Neural cell (in vitro differentiated cells): ENCODE measurements around the gene NTSR2. TPM values are rescaled to one million over a fixed set of nuclear protein-coding genes. Genes with fewer than 3 reads are reported as not detected.

Source experiments
- H2AFZ ChIP-seq: fragments of 200-600, 300-800 bp; sonication (generic), shearing (Covaris generic); 2 replicates; pipeline ENCODE4 v1.6.0; 2014; ENCODE audit warnings: low read depth, mild to moderate bottlenecking, antibody characterized with exemption, low read length, moderate library complexity
- H3F3A ChIP-seq: fragments of 200-600 bp; shearing (Covaris generic); 2 replicates; pipeline ENCODE4 v1.6.1; 2016; ENCODE audit warnings: mild to moderate bottlenecking, moderate library complexity, mixed read lengths, antibody characterized with exemption, low read length; ENCODE audit not compliant: insufficient read depth, poor library complexity, severe bottlenecking
- H3K27ac ChIP-seq: fragments of 200-600, 300-800 bp; sonication (generic), shearing (Covaris generic); 2 replicates; pipeline ENCODE4 v1.5.1; 2014; ENCODE audit warnings: mild to moderate bottlenecking, low read length, moderate library complexity
- H3K27me3 ChIP-seq: fragments of 300-800, 200-600 bp; sonication (generic), shearing (Covaris generic); 2 replicates; pipeline ENCODE4 v1.6.0; 2014; ENCODE audit warnings: mild to moderate bottlenecking, low read depth, low read length, moderate library complexity; ENCODE audit not compliant: insufficient read depth
- H3K36me3 ChIP-seq: fragments of 300-800, 200-600 bp; sonication (generic), shearing (Covaris generic); 2 replicates; pipeline ENCODE4 v1.5.1; 2014; ENCODE audit warnings: mild to moderate bottlenecking, antibody characterized with exemption, low read length, moderate library complexity; ENCODE audit not compliant: insufficient read depth
- H3K4me2 ChIP-seq: fragments of 300-800, 200-600 bp; sonication (generic), shearing (Covaris generic); 2 replicates; pipeline ENCODE4 v1.6.0; 2014; ENCODE audit warnings: mild to moderate bottlenecking, low read length
- H3K4me3 ChIP-seq: fragments of 300-800, 200-600 bp; sonication (generic), shearing (Covaris generic); 2 replicates; pipeline ENCODE4 v1.5.1; 2014; ENCODE audit warnings: mild to moderate bottlenecking, low read length, moderate library complexity
- H3K79me2 ChIP-seq: fragments of 200-600 bp; shearing (Covaris generic); replicated peaks from 2 replicates; pipeline ENCODE4 v1.6.0; 2014; ENCODE audit warnings: mild to moderate bottlenecking, low read length, moderate library complexity; ENCODE audit not compliant: insufficient read depth
- H3K9ac ChIP-seq: fragments of 300-800, 200-600 bp; sonication (generic), shearing (Covaris generic); 2 replicates; pipeline ENCODE4 v1.6.1; 2016; ENCODE audit warnings: mild to moderate bottlenecking, low read length, mixed read lengths
- H3K9me2 ChIP-seq: fragments of 200-600 bp; shearing (Covaris generic); 2 replicates; pipeline ENCODE4 v1.6.1; 2016; ENCODE audit warnings: mild to moderate bottlenecking, low read length, mixed read lengths; ENCODE audit not compliant: insufficient read depth
- H3K9me3 ChIP-seq: fragments of 200-600, 300-800 bp; sonication (generic), shearing (Covaris generic); 2 replicates; pipeline ENCODE4 v1.6.1; 2016; ENCODE audit warnings: mild to moderate bottlenecking, mixed run types, low read length, moderate library complexity, mixed read lengths
- H4K20me1 ChIP-seq: fragments of 200-600 bp; shearing (Covaris generic); 2 replicates; pipeline ENCODE4 v1.6.1; 2016; ENCODE audit warnings: mild to moderate bottlenecking, mixed run types; ENCODE audit not compliant: insufficient read depth
- CTCF ChIP-seq: fragments of 450-650 bp; IDR thresholded peaks from 2 replicates; pipeline ENCODE4 v1.5.1; 2014; ENCODE audit warnings: antibody characterized with exemption, mild to moderate bottlenecking, moderate library complexity; ENCODE audit not compliant: poor library complexity, severe bottlenecking
- EP300 ChIP-seq: fragments of 450-650 bp; conservative IDR thresholded peaks from 2 replicates; pipeline ENCODE4 v1.6.1; 2014; ENCODE audit warnings: antibody characterized with exemption, mild to moderate bottlenecking, moderate library complexity; ENCODE audit not compliant: poor library complexity, severe bottlenecking
- EZH2 ChIP-seq: fragments of 200-600, 300-800 bp; shearing (Covaris generic), sonication (generic); IDR thresholded peaks from 2 replicates; pipeline ENCODE4 v1.6.1; 2014; ENCODE audit warnings: antibody characterized with exemption, low read length, borderline replicate concordance, mild to moderate bottlenecking; ENCODE audit not compliant: insufficient read depth, poor library complexity, severe bottlenecking
- MXI1 ChIP-seq: fragments of 450-650 bp; conservative IDR thresholded peaks from 2 replicates; pipeline ENCODE4 v1.6.1; 2014; ENCODE audit warnings: antibody characterized with exemption, mild to moderate bottlenecking; ENCODE audit not compliant: poor library complexity, severe bottlenecking
- POLR2AphosphoS5 ChIP-seq: IDR thresholded peaks from 2 replicates; pipeline ENCODE4 v1.6.1; 2012
- RAD21 ChIP-seq: fragments of 450-650 bp; conservative IDR thresholded peaks from 2 replicates; pipeline ENCODE4 v1.6.1; 2014; ENCODE audit warnings: antibody characterized with exemption, mild to moderate bottlenecking, moderate library complexity
- REST ChIP-seq: IDR thresholded peaks from 2 replicates; pipeline ENCODE4 v1.6.1; 2012; ENCODE audit warnings: borderline replicate concordance
- SMC3 ChIP-seq: fragments of 450-650 bp; conservative IDR thresholded peaks from 2 replicates; pipeline ENCODE4 v1.6.1; 2014; ENCODE audit warnings: antibody characterized with exemption, mild to moderate bottlenecking, moderate library complexity; ENCODE audit not compliant: poor library complexity
- TAF1 ChIP-seq: IDR thresholded peaks from 2 replicates; pipeline ENCODE4 v1.6.1; 2012; ENCODE audit warnings: low read depth
- polyA plus RNA-seq: library from polyadenylated mRNA; depleted of rRNA; stranded (reverse); fragments of >200 nt; gene quantifications from 2 replicates; pipeline ENCODE4 v1.2.3, GENCODE V29; 2014

NTSR2 gene
- polyA plus RNA-seq, 1 donor from 2014 or later = not detected

GRCh38 chr2:11665510-11666362, 4.3 kb downstream of the NTSR2 start:
- Histone ChIP-seq H3F3A (no peaks in the 10 kb centered on the region), H3K27ac (no peak overlapping the region), H2AFZ (no peak overlapping the region), H3K9me2 (no peaks in the 10 kb centered on the region), H4K20me1 (no peaks in the 10 kb centered on the region), H3K9me3 (peaks cover 8% of the 10 kb centered on the region), H3K79me2 (no peaks in the 10 kb centered on the region), H3K27me3 (peaks cover 19% of the 10 kb centered on the region), H3K4me3 (no peak overlapping the region), H3K4me2 (no peak overlapping the region), H3K9ac (no peak overlapping the region), H3K36me3 (no peaks in the 10 kb centered on the region)
- TF ChIP-seq MXI1 (no peak), RAD21 (no peak), CTCF (no peak), POLR2AphosphoS5 (no peak), SMC3 (no peak), REST (no peak), EZH2 (no peak), EP300 (no peak), TAF1 (no peak)

- H3K27me3 ChIP-seq = peaks cover 11% of the 10 kb centered on the region
- H3K9me3 ChIP-seq = peaks cover 8% of the 10 kb centered on the region
- no peak overlapping the region for H3K4me3 ChIP-seq
- no peaks in the 10 kb centered on the region for H4K20me1 ChIP-seq
- no peaks in the 10 kb centered on the region for H3K36me3 ChIP-seq
- no peaks in the 10 kb centered on the region for H3F3A ChIP-seq
- no peak overlapping the region for H3K4me2 ChIP-seq
- H3K9ac ChIP-seq = no peak overlapping the region
- TF ChIP-seq REST (no peak), SMC3 (no peak), RAD21 (no peak), EZH2 (no peak), EP300 (no peak), MXI1 (no peak), POLR2AphosphoS5 (no peak)
- no peaks in the 10 kb centered on the region for H3K9me2 ChIP-seq
- no peak overlapping the region for H2AFZ ChIP-seq
- no peaks in the 10 kb centered on the region for H3K79me2 ChIP-seq
- no peak overlapping the region for H3K27ac ChIP-seq
Observed at GRCh38 chr2:11665028-11665427, 5.0 kb downstream of the NTSR2 start.
